OCI-LY7 (cell line): ENCODE data around the gene SRPRA. TPM values are rescaled to one million over a fixed set of nuclear protein-coding genes. Genes with fewer than 3 reads are reported as not detected.

Experiments
- BruUV-seq: library from RNA; stranded (reverse); fragments of 400-500 nt; replicated peaks from 2 replicates; lab custom pipeline; 2021; lab: Mats Ljungman, UMichigan
- CTCF ChIA-PET: fragments of 300-600 bp; sonication (Branson Sonifier 250); formaldehyde crosslinking; loops from one replicate; lab custom pipeline; 2022; ENCODE audit warnings: antibody characterized with exemption; ENCODE audit not compliant: unreplicated experiment; lab: Charles Lee
- POLR2A ChIA-PET: fragments of 300-600 bp; sonication (Branson Sonifier 250); formaldehyde crosslinking; loops from one replicate; lab custom pipeline; 2022; ENCODE audit warnings: antibody characterized with exemption; lab: Charles Lee
- DNase-seq: peaks from one replicate; pipeline ENCODE4 v3.0.0-alpha.2; 2015; ENCODE audit warnings: low spot score
- H2AFZ ChIP-seq: fragments of 200-600 bp; sonication (generic), shearing (Covaris generic); 2 replicates; pipeline ENCODE4 v1.6.1; 2014; ENCODE audit warnings: mild to moderate bottlenecking, antibody characterized with exemption, low read length, moderate library complexity
- H3K27ac ChIP-seq: fragments of 200-600 bp; sonication (generic); 2 replicates; pipeline ENCODE4 v1.5.1; 2014; ENCODE audit warnings: mixed run types, low read depth, mild to moderate bottlenecking, moderate library complexity, low read length, inconsistent platforms; ENCODE audit not compliant: poor library complexity, severe bottlenecking
- H3K36me3 ChIP-seq: fragments of 200-600 bp; sonication (generic); 2 replicates; pipeline ENCODE4 v1.6.1; 2014; ENCODE audit warnings: mild to moderate bottlenecking, antibody characterized with exemption, low read length, moderate library complexity, mixed read lengths; ENCODE audit not compliant: insufficient read depth
- H3K4me1 ChIP-seq: fragments of 200-600 bp; sonication (generic); 2 replicates; pipeline ENCODE4 v1.5.1; 2014; ENCODE audit warnings: mild to moderate bottlenecking, low read length; ENCODE audit not compliant: insufficient read depth, poor library complexity, severe bottlenecking
- H3K4me2 ChIP-seq: fragments of 200-600 bp; sonication (generic); 2 replicates; pipeline ENCODE4 v1.6.1; 2014; ENCODE audit warnings: mild to moderate bottlenecking, low read length
- H3K4me3 ChIP-seq: fragments of 200-600 bp; sonication (generic); 2 replicates; pipeline ENCODE4 v1.5.1; 2014; ENCODE audit warnings: mild to moderate bottlenecking, low read depth, low read length; ENCODE audit not compliant: poor library complexity, severe bottlenecking
- H3K79me2 ChIP-seq: fragments of 200-600 bp; sonication (generic); 2 replicates; pipeline ENCODE4 v1.6.1; 2016; ENCODE audit warnings: low read depth, mild to moderate bottlenecking, low read length, moderate library complexity, mixed read lengths; ENCODE audit not compliant: insufficient read depth
- H3K9me2 ChIP-seq: fragments of 200-600 bp; sonication (generic); 2 replicates; pipeline ENCODE4 v1.6.1; 2016; ENCODE audit warnings: mild to moderate bottlenecking, low read length, mixed read lengths; ENCODE audit not compliant: insufficient read depth
- H3K9me3 ChIP-seq: fragments of 200-600 bp; sonication (generic); 2 replicates; pipeline ENCODE4 v1.6.1; 2014; ENCODE audit warnings: mild to moderate bottlenecking, mixed run types, low read length, mixed read lengths
- H4K20me1 ChIP-seq: fragments of 200-600 bp; sonication (generic); 2 replicates; pipeline ENCODE4 v1.6.1; 2014; ENCODE audit warnings: mild to moderate bottlenecking, antibody characterized with exemption, low read length, moderate library complexity, mixed read lengths; ENCODE audit not compliant: insufficient read depth
- EZH2phosphoT487 ChIP-seq: fragments of 200-600 bp; sonication (generic); IDR thresholded peaks from 2 replicates; pipeline ENCODE4 v1.6.1; 2018; ENCODE audit warnings: low read depth, borderline replicate concordance, mild to moderate bottlenecking, mixed run types, antibody characterized with exemption, low read length, moderate library complexity, mixed read lengths
- intact Hi-C: fragments of 100-400 bp; cut with micrococcal nuclease; formaldehyde crosslinking; loops from one replicate; pipeline ENCODE4 v1.10.0; 2022; ENCODE audit not compliant: unreplicated experiment
- total RNA-seq, 2 experiments: library from RNA; depleted of rRNA in 1 of 2; stranded (reverse); fragments of >200 nt in 1 of 2; shearing (Covaris generic) in 1 of 2; gene quantifications; 2 replicates each; pipeline ENCODE4 v1.2.3, GENCODE V29; 2014 to 2022
- TF ChIP-seq, protein P1 (sequence below): fragments of 200-600 bp; sonication (generic); conservative IDR thresholded peaks from 2 replicates; pipeline ENCODE4 v1.5.1; 2014; ENCODE audit warnings: mild to moderate bottlenecking, antibody characterized with exemption, low read length, moderate library complexity, mixed read lengths

SRPRA gene
- total RNA-seq, 2 experiments from 2014 or later = 62.9 to 100 TPM

GRCh38 chr11:126317432-126317755 lies 48.7 kb upstream of the SRPRA start:
- ChIA-PET CTCF (no interaction called here), POLR2A (interaction anchor here (0.6 kb wide), 1 partner anchor 75 kb away, joined by 4 read pairs; no protein-coding TSS in a partner anchor)
- Histone ChIP-seq H3K4me1 (peaks cover 11% of the 10 kb centered on the region), H3K4me3 (no peak overlapping the region), H3K9me3 (0 out of 2 replicates have a peak, but pooled peaks cover 5% of the 10 kb centered on the region), H3K4me2 (no peak overlapping the region), H4K20me1 (no peaks in the 10 kb centered on the region), H3K27ac (no peak overlapping the region), H3K79me2 (no peaks in the 10 kb centered on the region), H3K9me2 (no peaks in the 10 kb centered on the region), H2AFZ (no peak overlapping the region), H3K36me3 (peaks cover 34% of the 10 kb centered on the region)
- DNase-seq = no peak
- BruUV-seq = no TSS peak
- TF ChIP-seq EZH2phosphoT487 = no peak
- TF ChIP-seq, protein P1, sequence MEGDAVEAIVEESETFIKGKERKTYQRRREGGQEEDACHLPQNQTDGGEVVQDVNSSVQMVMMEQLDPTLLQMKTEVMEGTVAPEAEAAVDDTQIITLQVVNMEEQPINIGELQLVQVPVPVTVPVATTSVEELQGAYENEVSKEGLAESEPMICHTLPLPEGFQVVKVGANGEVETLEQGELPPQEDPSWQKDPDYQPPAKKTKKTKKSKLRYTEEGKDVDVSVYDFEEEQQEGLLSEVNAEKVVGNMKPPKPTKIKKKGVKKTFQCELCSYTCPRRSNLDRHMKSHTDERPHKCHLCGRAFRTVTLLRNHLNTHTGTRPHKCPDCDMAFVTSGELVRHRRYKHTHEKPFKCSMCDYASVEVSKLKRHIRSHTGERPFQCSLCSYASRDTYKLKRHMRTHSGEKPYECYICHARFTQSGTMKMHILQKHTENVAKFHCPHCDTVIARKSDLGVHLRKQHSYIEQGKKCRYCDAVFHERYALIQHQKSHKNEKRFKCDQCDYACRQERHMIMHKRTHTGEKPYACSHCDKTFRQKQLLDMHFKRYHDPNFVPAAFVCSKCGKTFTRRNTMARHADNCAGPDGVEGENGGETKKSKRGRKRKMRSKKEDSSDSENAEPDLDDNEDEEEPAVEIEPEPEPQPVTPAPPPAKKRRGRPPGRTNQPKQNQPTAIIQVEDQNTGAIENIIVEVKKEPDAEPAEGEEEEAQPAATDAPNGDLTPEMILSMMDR = no peak
- intact Hi-C loops = no loop called here

DNA sequence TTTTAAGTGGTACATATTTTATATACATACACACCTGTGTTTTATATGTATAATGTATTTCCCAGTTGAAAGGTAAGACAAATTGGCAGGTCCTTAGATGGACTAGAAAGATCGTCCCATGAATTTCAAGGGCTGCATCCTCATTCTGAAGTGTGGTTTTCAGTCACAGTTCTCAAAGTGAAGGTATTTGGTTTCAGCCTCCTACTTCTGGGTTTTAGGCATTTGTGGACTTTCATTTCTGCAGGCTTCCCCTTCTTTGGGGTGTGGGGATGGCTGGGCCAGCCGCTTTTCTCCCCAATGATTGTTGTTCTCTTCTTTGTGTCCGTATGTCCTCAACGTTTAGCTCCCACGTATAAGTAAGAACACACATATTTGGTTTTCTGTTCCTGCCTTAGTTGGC lies 45.1 kb upstream of the SRPRA start:
- POLR2A ChIA-PET = no interaction called here
- CTCF ChIA-PET = no interaction called here

GRCh38 chr11:126312961-126313360 lies 44.3 kb upstream of the SRPRA start:
- H3K36me3 ChIP-seq = peaks cover 63% of the 10 kb centered on the region
- intact Hi-C loops = loop anchor here (5.0 kb wide), 1 partner anchor 679 kb away; no protein-coding TSS in a partner anchor
- DNase-seq = no peak
- H3K27ac ChIP-seq = no peak overlapping the region
- H2AFZ ChIP-seq = no peak overlapping the region
- BruUV-seq = no TSS peak
- no peak overlapping the region for H3K4me3 ChIP-seq
- H3K9me2 ChIP-seq = no peaks in the 10 kb centered on the region
- ChIA-PET CTCF (interaction anchor here (1.2 kb wide), 1 partner anchor 172 kb away, joined by 4 read pairs; no protein-coding TSS in a partner anchor), POLR2A (interaction anchor here (1.0 kb wide), 1 partner anchor 13 kb away, joined by 3 read pairs; no protein-coding TSS in a partner anchor)
- no peak overlapping the region for H3K4me2 ChIP-seq
- no peak for TF ChIP-seq EZH2phosphoT487
- TF ChIP-seq, protein P1 = no peak
- H3K79me2 ChIP-seq = no peaks in the 10 kb centered on the region
- H3K4me1 ChIP-seq = peaks cover 3% of the 10 kb centered on the region
- H4K20me1 ChIP-seq = no peaks in the 10 kb centered on the region
- H3K9me3 ChIP-seq = 0 out of 2 replicates have a peak, but pooled peaks cover 5% of the 10 kb centered on the region

More for the DNA sequence above, 45.1 kb upstream of the SRPRA start:
- DNase-seq = no peak
- Histone ChIP-seq H2AFZ (no peak overlapping the region), H3K4me2 (no peak overlapping the region), H3K4me1 (peaks cover 10% of the 10 kb centered on the region), H3K36me3 (peaks cover 55% of the 10 kb centered on the region), H3K4me3 (no peak overlapping the region), H3K79me2 (no peaks in the 10 kb centered on the region), H4K20me1 (no peaks in the 10 kb centered on the region), H3K27ac (no peak overlapping the region), H3K9me3 (0 out of 2 replicates have a peak, but pooled peaks cover 5% of the 10 kb centered on the region), H3K9me2 (no peaks in the 10 kb centered on the region)
- intact Hi-C loops = loop anchor here (5.0 kb wide), 1 partner anchor 678 kb away; no protein-coding TSS in a partner anchor
- TF ChIP-seq EZH2phosphoT487 = no peak
- TF ChIP-seq, protein P1 = no peak
- BruUV-seq = no TSS peak
